IMR-90 (cell line): ENCODE data around the gene RAPSN. TPM values are rescaled to one million over a fixed set of nuclear protein-coding genes. Genes with fewer than 3 reads are reported as not detected.

ENCODE experiments used
- ATAC-seq: fragments of 200-7000 bp; cut with Tn5 transposase; 2 replicates; pipeline ENCODE4 v1.9.1; 2020; ENCODE audit warnings: low read depth, mild to moderate bottlenecking, moderate library complexity
- BruUV-seq: library from RNA; stranded (reverse); fragments of 400-500 nt; replicated peaks from 2 replicates; lab custom pipeline; 2021; lab: Mats Ljungman, UMichigan
- CTCF ChIA-PET: fragments of 300-600 bp; formaldehyde crosslinking; extraction: SDS; loops from one replicate; lab custom pipeline; 2021; ENCODE audit warnings: antibody characterized with exemption; lab: Yijun Ruan, JAX
- POLR2A ChIA-PET: fragments of 300-600 bp; sonication (Branson Sonifier 250); formaldehyde crosslinking; loops from one replicate; lab custom pipeline; 2022; ENCODE audit warnings: antibody characterized with exemption; ENCODE audit not compliant: unreplicated experiment; lab: Charles Lee
- DNase-seq: peaks from one replicate; pipeline ENCODE4 v3.0.0; 2013
- H2AFZ ChIP-seq: replicated peaks from 2 replicates; pipeline ENCODE3; 2013; ENCODE audit warnings: low read length, mild to moderate bottlenecking; ENCODE audit not compliant: poor library complexity
- H2AK5ac ChIP-seq: 2 replicates; pipeline ENCODE4 v1.6.1; 2013; ENCODE audit warnings: low read depth, low read length, inconsistent platforms
- H2AK9ac ChIP-seq: replicated peaks from 2 replicates; pipeline ENCODE3; 2013; ENCODE audit warnings: mild to moderate bottlenecking, low read depth, low read length, moderate library complexity; ENCODE audit not compliant: poor library complexity
- H2BK120ac ChIP-seq: 2 replicates; pipeline ENCODE4 v1.6.1; 2013; ENCODE audit warnings: low read depth, low read length, inconsistent platforms
- H2BK15ac ChIP-seq: 3 replicates; pipeline ENCODE4 v1.6.1; 2013; ENCODE audit warnings: low read depth, low read length, inconsistent platforms
- H2BK20ac ChIP-seq: 2 replicates; pipeline ENCODE4 v1.6.1; 2013; ENCODE audit warnings: low read depth, mild to moderate bottlenecking, inconsistent platforms, low read length, moderate library complexity
- H2BK5ac ChIP-seq: 2 replicates; pipeline ENCODE4 v1.6.1; 2013; ENCODE audit warnings: mild to moderate bottlenecking, low read depth, low read length, inconsistent platforms; ENCODE audit not compliant: poor library complexity, severe bottlenecking
- H3K14ac ChIP-seq: replicated peaks from 2 replicates; pipeline ENCODE4 v1.6.1; 2013; ENCODE audit warnings: low read depth, low read length, inconsistent platforms
- H3K18ac ChIP-seq: 2 replicates; pipeline ENCODE4 v1.6.1; 2013; ENCODE audit warnings: low read depth, low read length, control low read depth
- H3K23ac ChIP-seq: 2 replicates; pipeline ENCODE4 v1.6.1; 2013; ENCODE audit warnings: low read depth, low read length, inconsistent platforms
- H3K27ac ChIP-seq: 2 replicates; pipeline ENCODE4 v1.5.1; 2013; ENCODE audit warnings: mild to moderate bottlenecking, control low read depth, low read length; ENCODE audit not compliant: insufficient read depth
- H3K27me3 ChIP-seq: 2 replicates; pipeline ENCODE4 v1.6.1; 2013; ENCODE audit warnings: low read length; ENCODE audit not compliant: control insufficient read depth, insufficient read depth
- H3K36me3 ChIP-seq: 2 replicates; pipeline ENCODE4 v1.6.1; 2013; ENCODE audit warnings: low read length, mixed read lengths; ENCODE audit not compliant: control insufficient read depth, insufficient read depth
- H3K4ac ChIP-seq: 2 replicates; pipeline ENCODE4 v1.6.1; 2013; ENCODE audit warnings: low read depth, low read length, inconsistent platforms
- H3K4me1 ChIP-seq: 2 replicates; pipeline ENCODE4 v1.6.1; 2013; ENCODE audit warnings: low read length, mixed read lengths; ENCODE audit not compliant: control insufficient read depth, insufficient read depth
- H3K4me2 ChIP-seq: 2 replicates; pipeline ENCODE4 v1.6.1; 2013; ENCODE audit warnings: low read depth, mild to moderate bottlenecking, control low read depth, low read length, moderate library complexity
- H3K4me3 ChIP-seq: 2 replicates; pipeline ENCODE4 v1.5.1; 2013; ENCODE audit warnings: low read depth, mild to moderate bottlenecking, control low read depth, low read length, moderate library complexity; ENCODE audit not compliant: insufficient read depth
- H3K56ac ChIP-seq: 2 replicates; pipeline ENCODE4 v1.6.1; 2013; ENCODE audit warnings: low read length, inconsistent platforms; ENCODE audit not compliant: insufficient read depth; ENCODE audit errors: extremely low read depth
- H3K79me1 ChIP-seq, 2 experiments: 2 replicates each; pipeline ENCODE4 v1.6.1; 2013; ENCODE audit warnings: low read length in 2 of 2, inconsistent platforms in 1 of 2, low read depth in 1 of 2
- H3K9ac ChIP-seq: 2 replicates; pipeline ENCODE4 v1.6.1; 2013; ENCODE audit warnings: low read depth, low read length, control low read depth
- H3K9me1 ChIP-seq: 2 replicates; pipeline ENCODE4 v1.6.1; 2013; ENCODE audit warnings: low read length, inconsistent platforms; ENCODE audit not compliant: insufficient read depth
- H3K9me3 ChIP-seq: 2 replicates; pipeline ENCODE4 v1.6.1; 2013; ENCODE audit warnings: low read length; ENCODE audit not compliant: control insufficient read depth, insufficient read depth
- H4K20me1 ChIP-seq: 2 replicates; pipeline ENCODE4 v1.6.1; 2013; ENCODE audit warnings: low read length, inconsistent platforms; ENCODE audit not compliant: insufficient read depth
- H4K5ac ChIP-seq: 2 replicates; pipeline ENCODE4 v1.6.1; 2013; ENCODE audit warnings: mild to moderate bottlenecking, low read depth, low read length, control low read depth
- H4K8ac ChIP-seq, 2 experiments: 2 replicates each; pipeline ENCODE4 v1.6.1; 2013; ENCODE audit warnings: low read depth in 2 of 2, low read length in 2 of 2, control low read depth in 1 of 2, inconsistent platforms in 1 of 2
- H4K91ac ChIP-seq: 2 replicates; pipeline ENCODE4 v1.6.1; 2013; ENCODE audit warnings: low read depth, low read length, inconsistent platforms; ENCODE audit not compliant: insufficient read depth
- CEBPB ChIP-seq: IDR thresholded peaks from 2 replicates; pipeline ENCODE4 v1.6.1; 2012; ENCODE audit warnings: low read depth, low read length, improper control_type of control experiment
- FOS ChIP-seq: fragments of 150-350 bp; IDR thresholded peaks from 2 replicates; pipeline ENCODE4 v1.6.1; 2016; ENCODE audit warnings: low read depth, low read length
- MAFK ChIP-seq: IDR thresholded peaks from 2 replicates; pipeline ENCODE4 v1.6.1; 2012; ENCODE audit warnings: low read depth, low read length, improper control_type of control experiment
- RAD21 ChIP-seq: IDR thresholded peaks from 2 replicates; pipeline ENCODE4 v1.6.1; 2012; ENCODE audit warnings: low read length, improper control_type of control experiment
- RFX5 ChIP-seq: IDR thresholded peaks from 2 replicates; pipeline ENCODE4 v1.8.0; 2012; ENCODE audit warnings: low read depth, mild to moderate bottlenecking, low read length, moderate library complexity
- WGBS, 2 experiments: methylation state at CpG; one replicate each; pipeline versions ENCODE4 v1.1.5 to v1.1.7; 2013; ENCODE audit warnings: missing lambda C conversion rate in 2 of 2; ENCODE audit not compliant: insufficient read length in 1 of 2; ENCODE audit errors: extremely low coverage in 2 of 2; 5-methylcytosine and 5-hydroxymethylcytosine counted together
- dilution Hi-C: fragments of 300-500 bp; cut with HindIII; formaldehyde crosslinking; loops from one replicate; pipeline ENCODE4 v1.14.3; 2018; ENCODE audit warnings: low sequenced_read_pairs; ENCODE audit not compliant: unreplicated experiment
- in situ Hi-C: fragments of 300-500 bp; cut with MboI; formaldehyde crosslinking; loops from 3 replicates; pipeline ENCODE4 v1.14.3; 2019; ENCODE audit warnings: low sequenced_read_pairs, inconsistent platforms, mixed read lengths
- intact Hi-C: fragments of 100-400 bp; cut with micrococcal nuclease; formaldehyde crosslinking; loops from 2 replicates; pipeline ENCODE4 v1.10.0; 2022
- polyA plus RNA-seq, 3 experiments: library from polyadenylated mRNA; depleted of rRNA; stranded (reverse); fragments of >200 nt; gene quantifications; 2 replicates each; pipeline ENCODE4 v1.2.3, GENCODE V29; 2012; ENCODE audit warnings: low replicate concordance in 1 of 3
- total RNA-seq: library from RNA; depleted of rRNA; stranded (reverse); fragments of >200 nt; gene quantifications from 2 replicates; pipeline ENCODE4 v1.2.3, GENCODE V29; 2012
- TF ChIP-seq, protein P1 (sequence below): conservative IDR thresholded peaks from 2 replicates; pipeline ENCODE4 v1.5.1; 2012; ENCODE audit warnings: mild to moderate bottlenecking, low read depth, low read length, improper control_type of control experiment
- TF ChIP-seq, protein P2 (sequence below): fragments of 150-350 bp; IDR thresholded peaks from 2 replicates; pipeline ENCODE4 v1.6.1; 2017; ENCODE audit warnings: mild to moderate bottlenecking, antibody characterized with exemption, low read length, low read depth

Gene RAPSN
- total and polyA plus RNA-seq, 2 of the 4 experiments (the other 2 are of a cell fraction), result 0.03 TPM; not detected in 1

GRCh38 chr11:47470671-47471070, 21.7 kb upstream of the RAPSN start:
- Histone ChIP-seq H3K36me3 (peaks cover 57% of the 10 kb centered on the region), H3K4me2 (no peak overlapping the region), H2BK20ac (no peak overlapping the region), H3K4ac (no peak overlapping the region), H3K27ac (no peak overlapping the region), H3K9me3 (no peaks in the 10 kb centered on the region), H4K5ac (no peak overlapping the region), H3K23ac (no peak overlapping the region), H3K4me1 (peaks cover 12% of the 10 kb centered on the region), H2BK15ac (no peak overlapping the region), H4K91ac (no peak overlapping the region), H4K20me1 (peaks cover 27% of the 10 kb centered on the region), H2AK9ac (no peak overlapping the region), H2AFZ (no peak overlapping the region), H2BK5ac (no peak overlapping the region), H4K8ac (no peak overlapping the region), H2AK5ac (no peak overlapping the region), H3K56ac (no peak overlapping the region), H3K14ac (no peak overlapping the region), H3K79me1 (peaks cover 55 to 76% of the 10 kb centered on the region in 2 experiments), H3K4me3 (no peak overlapping the region), H2BK120ac (no peak overlapping the region), H3K18ac (no peak overlapping the region), H3K27me3 (no peaks in the 10 kb centered on the region), H3K9me1 (peaks cover 10% of the 10 kb centered on the region), H3K9ac (no peak overlapping the region)
- intact Hi-C loops (no loop called here), in situ Hi-C loops (no loop called here), dilution Hi-C loops (no loop called here)
- ATAC-seq (no peak), DNase-seq (no peak)
- WGBS, 2 experiments, result 68% methylated on average over 4 of the region's 4 CpGs; no CpG with 5 or more reads in 1 of the 2 experiments
- CTCF ChIA-PET, result no interaction called here
- TF ChIP-seq CEBPB, result no peak
- TF ChIP-seq RAD21, result no peak
- TF ChIP-seq RFX5, result no peak
- TF ChIP-seq, protein P1, sequence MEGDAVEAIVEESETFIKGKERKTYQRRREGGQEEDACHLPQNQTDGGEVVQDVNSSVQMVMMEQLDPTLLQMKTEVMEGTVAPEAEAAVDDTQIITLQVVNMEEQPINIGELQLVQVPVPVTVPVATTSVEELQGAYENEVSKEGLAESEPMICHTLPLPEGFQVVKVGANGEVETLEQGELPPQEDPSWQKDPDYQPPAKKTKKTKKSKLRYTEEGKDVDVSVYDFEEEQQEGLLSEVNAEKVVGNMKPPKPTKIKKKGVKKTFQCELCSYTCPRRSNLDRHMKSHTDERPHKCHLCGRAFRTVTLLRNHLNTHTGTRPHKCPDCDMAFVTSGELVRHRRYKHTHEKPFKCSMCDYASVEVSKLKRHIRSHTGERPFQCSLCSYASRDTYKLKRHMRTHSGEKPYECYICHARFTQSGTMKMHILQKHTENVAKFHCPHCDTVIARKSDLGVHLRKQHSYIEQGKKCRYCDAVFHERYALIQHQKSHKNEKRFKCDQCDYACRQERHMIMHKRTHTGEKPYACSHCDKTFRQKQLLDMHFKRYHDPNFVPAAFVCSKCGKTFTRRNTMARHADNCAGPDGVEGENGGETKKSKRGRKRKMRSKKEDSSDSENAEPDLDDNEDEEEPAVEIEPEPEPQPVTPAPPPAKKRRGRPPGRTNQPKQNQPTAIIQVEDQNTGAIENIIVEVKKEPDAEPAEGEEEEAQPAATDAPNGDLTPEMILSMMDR, result no peak
- TF ChIP-seq MAFK, result no peak
- TF ChIP-seq, protein P2, sequence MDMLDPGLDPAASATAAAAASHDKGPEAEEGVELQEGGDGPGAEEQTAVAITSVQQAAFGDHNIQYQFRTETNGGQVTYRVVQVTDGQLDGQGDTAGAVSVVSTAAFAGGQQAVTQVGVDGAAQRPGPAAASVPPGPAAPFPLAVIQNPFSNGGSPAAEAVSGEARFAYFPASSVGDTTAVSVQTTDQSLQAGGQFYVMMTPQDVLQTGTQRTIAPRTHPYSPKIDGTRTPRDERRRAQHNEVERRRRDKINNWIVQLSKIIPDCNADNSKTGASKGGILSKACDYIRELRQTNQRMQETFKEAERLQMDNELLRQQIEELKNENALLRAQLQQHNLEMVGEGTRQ, result no peak
- TF ChIP-seq FOS, result no peak
- POLR2A ChIA-PET, result no interaction called here
- no TSS peak for BruUV-seq
